SH-SY5Y (cell line): ENCODE results near the gene SMYD3.

ENCODE experiments used
- GATA2 ChIP-seq: IDR thresholded peaks from 2 replicates; pipeline ENCODE4 v1.6.1; 2011; ENCODE audit warnings: mild to moderate bottlenecking, low read depth, low read length
- GATA3 ChIP-seq: IDR thresholded peaks from 2 replicates; pipeline ENCODE4 v1.6.1; 2011; ENCODE audit warnings: low read depth, mild to moderate bottlenecking, low read length, moderate library complexity

DNA sequence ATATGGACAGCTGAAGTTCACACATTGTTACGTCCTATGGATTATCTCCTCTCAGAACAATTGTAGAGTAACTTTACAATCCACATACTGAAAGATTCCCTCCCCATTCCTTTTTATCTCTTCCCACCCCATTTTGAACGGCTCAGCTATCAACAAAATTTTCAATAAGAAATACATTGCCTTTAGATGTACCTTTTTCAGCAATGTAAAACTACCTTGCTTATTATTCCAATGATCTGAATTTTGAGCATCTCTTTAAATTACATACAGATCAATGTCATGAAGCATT is 503.7 kb downstream of the SMYD3 start:
- TF ChIP-seq GATA3 (no peak), GATA2 (no peak)
